Immature natural killer cell (primary cell): ENCODE measurements around the gene SORD. TPM values are rescaled to one million over a fixed set of nuclear protein-coding genes. Genes with fewer than 3 reads are reported as not detected.
A peak's percentile ranks its signal among the peaks of the same experiment; 100 is the strongest.
"Not testable (repeated sequence)": the region's sequence is repeated elsewhere in the genome, so short reads cannot be mapped to it uniquely, and the experiment has no call there.

Experiments used
- DNase-seq, 3 donors: peaks; one replicate each; pipeline ENCODE4 v3.0.0; 2022; ENCODE audit warnings: mixed read lengths in 1 of 3
- H3K27ac Mint-ChIP-seq, 6 donors: one replicate each; pipeline ENCODE4 v1.8.0; 2020; ENCODE audit warnings: mixed read lengths in 6 of 6, mild to moderate bottlenecking in 5 of 6, inconsistent platforms in 4 of 6, moderate library complexity in 3 of 6
- H3K27me3 Mint-ChIP-seq, 3 donors: one replicate each; pipeline ENCODE4 v1.8.0; 2020 to 2021; ENCODE audit warnings: low read depth in 3 of 3, mild to moderate bottlenecking in 3 of 3, mixed read lengths in 3 of 3, moderate library complexity in 3 of 3, inconsistent platforms in 1 of 3
- H3K36me3 Mint-ChIP-seq, 3 donors: one replicate each; pipeline ENCODE4 v1.8.0; 2020; ENCODE audit warnings: mixed read lengths in 3 of 3, inconsistent platforms in 2 of 3, mild to moderate bottlenecking in 2 of 3
- H3K4me1 Mint-ChIP-seq, 2 donors: one replicate each; pipeline ENCODE4 v1.8.0; 2020; ENCODE audit warnings: inconsistent platforms in 2 of 2, mild to moderate bottlenecking in 2 of 2, mixed read lengths in 2 of 2, moderate library complexity in 1 of 2
- H3K4me3 Mint-ChIP-seq, 5 donors: one replicate each; pipeline ENCODE4 v1.8.0; 2020; ENCODE audit warnings: mild to moderate bottlenecking in 5 of 5, mixed read lengths in 5 of 5, inconsistent platforms in 3 of 5, moderate library complexity in 3 of 5
- H3K9me3 Mint-ChIP-seq, 6 donors: one replicate each; pipeline ENCODE4 v1.8.0; 2020; ENCODE audit warnings: mild to moderate bottlenecking in 6 of 6, mixed read lengths in 6 of 6, inconsistent platforms in 4 of 6, moderate library complexity in 3 of 6
- polyA plus RNA-seq, 3 donors: library from polyadenylated mRNA; unstranded; fragments of 300-500 nt; fragmentation: Illumina TruSeq; gene quantifications; one replicate each; pipeline ENCODE4 v1.2.3, GENCODE V29; 2021

The SORD gene
- polyA plus RNA-seq, 3 donors from 2014 or later = 0.84 to 6.1 (median 5.8) TPM

DNA sequence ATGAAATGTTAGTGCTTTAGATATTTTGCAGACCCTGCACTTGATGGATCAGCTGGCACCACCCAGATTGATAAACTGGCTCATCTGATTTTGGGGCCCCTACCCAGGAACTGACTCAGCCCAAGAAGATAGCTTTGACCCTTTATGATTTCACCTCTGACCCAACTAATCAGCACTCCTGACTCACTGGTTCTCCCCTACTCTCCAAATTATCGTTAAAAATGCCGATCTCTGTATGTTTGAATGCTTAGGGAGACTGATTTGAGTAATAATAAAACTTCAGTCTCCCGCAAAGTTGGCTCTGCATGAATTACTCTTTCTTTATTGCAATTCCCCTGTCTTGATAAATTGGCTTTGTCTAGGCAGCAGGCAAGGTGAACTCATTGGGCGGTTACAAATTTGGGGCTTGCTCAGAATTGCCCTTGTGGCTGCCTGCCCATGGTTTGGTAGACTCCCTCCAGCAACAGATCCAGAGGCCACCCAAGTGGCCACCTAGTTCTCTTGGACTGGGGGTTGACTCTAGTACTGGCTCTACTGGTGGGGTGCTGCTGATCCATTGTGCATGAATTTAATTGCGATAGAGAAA lies 18.3 kb upstream of the SORD start:
- not testable (repeated sequence) for DNase-seq, H3K9me3 Mint-ChIP-seq, H3K27me3 Mint-ChIP-seq, H3K4me1 Mint-ChIP-seq, H3K27ac Mint-ChIP-seq, H3K4me3 Mint-ChIP-seq, H3K36me3 Mint-ChIP-seq

DNA sequence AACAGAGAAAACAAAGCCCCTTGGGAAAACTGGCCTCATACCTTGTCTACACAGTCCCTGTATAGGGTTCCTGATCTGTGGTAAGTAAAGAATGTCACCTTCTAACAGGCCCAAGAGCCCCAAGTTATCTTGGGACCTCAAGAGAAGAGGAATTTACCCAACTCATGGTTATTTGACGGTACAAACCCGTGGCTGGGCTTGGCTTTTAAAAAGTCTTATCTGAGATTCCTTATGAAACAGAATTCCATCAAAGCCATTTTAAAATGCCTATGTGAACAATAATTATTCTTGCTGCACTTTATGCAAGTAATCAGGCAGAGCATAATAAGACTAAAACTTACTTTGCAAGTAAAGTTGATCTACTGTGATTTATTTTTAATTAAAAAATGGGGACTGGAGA lies 13.9 kb upstream of the SORD start:
- Mint-ChIP-seq H3K4me1 (no peaks in the 10 kb centered on the region), H3K4me3 (no peak overlapping the region), H3K27me3 (peaks cover 0 to 7% (median 2%) of the 10 kb centered on the region in 3 donors)

DNA sequence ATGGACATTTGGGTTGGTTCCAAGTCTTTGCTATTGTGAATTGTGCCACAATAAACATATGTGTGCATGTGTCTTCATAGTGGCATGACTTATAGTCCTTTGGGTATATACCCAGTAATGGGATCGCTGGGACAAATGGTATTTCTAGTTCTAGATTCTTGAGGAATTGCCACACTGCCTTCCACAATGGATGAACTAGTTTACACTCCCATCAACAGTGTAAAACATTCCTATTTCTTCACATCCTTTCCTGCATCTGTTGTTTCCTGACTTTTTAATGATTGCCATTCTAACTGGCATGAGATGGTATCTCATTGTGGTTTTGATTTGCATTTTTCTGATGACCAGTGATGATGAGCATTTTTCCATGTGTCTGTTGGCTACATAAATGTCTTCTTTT lies 7.9 kb upstream of the SORD start:
- H3K36me3 Mint-ChIP-seq, H3K4me3 Mint-ChIP-seq, DNase-seq, H3K4me1 Mint-ChIP-seq, H3K9me3 Mint-ChIP-seq, H3K27ac Mint-ChIP-seq: not testable (repeated sequence)
- H3K27me3 Mint-ChIP-seq = peaks cover 1 to 25% (median 6%) of the 10 kb centered on the region in 3 donors

More for the DNA sequence above, 13.9 kb upstream of the SORD start:
- no peaks in the 10 kb centered on the region for H3K36me3 Mint-ChIP-seq
- DNase-seq = no peak
- H3K9me3 Mint-ChIP-seq = peaks cover 0 to 2% (median 0%) of the 10 kb centered on the region in 6 donors
- H3K27ac Mint-ChIP-seq = no peak overlapping the region

DNA sequence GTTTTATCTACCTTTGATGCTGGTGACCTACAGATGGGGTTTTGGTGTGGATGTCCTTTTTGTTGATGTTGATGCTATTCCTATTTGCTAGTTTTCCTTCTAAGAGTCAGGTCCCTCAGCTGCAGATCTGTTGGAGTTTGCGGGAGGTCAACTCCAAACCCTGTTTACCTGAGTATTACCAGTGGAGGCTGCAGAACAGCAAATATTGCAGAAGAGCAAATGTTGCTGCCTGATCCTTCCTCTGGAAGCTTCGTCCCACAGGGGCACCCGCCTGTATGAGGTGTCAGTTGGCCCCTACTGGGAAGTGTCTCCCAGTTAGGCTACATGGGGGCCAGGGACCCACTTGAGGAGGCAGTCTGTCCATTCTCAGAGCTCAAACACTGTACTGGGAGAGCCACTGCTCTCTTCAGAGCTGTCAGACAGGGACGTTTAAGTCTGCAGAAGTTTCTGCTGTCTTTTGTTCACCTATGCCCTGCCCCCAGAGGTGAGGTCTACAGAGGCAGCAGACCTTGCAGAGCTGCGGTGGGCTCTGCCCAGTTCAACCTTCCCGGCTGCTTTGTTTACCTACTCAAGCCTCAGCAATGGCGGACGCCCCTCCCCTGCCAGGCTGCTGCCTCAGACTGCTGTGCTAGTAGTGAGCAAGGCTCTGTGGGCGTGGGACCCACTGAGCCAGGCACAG lies 2.6 kb upstream of the SORD start:
- not testable (repeated sequence) for H3K27ac Mint-ChIP-seq, DNase-seq, H3K36me3 Mint-ChIP-seq, H3K4me3 Mint-ChIP-seq, H3K9me3 Mint-ChIP-seq
- peaks cover 1 to 18% (median 4%) of the 10 kb centered on the region in 3 donors for H3K27me3 Mint-ChIP-seq
- peaks cover 9 to 16% of the 10 kb centered on the region in 2 donors for H3K4me1 Mint-ChIP-seq

DNA sequence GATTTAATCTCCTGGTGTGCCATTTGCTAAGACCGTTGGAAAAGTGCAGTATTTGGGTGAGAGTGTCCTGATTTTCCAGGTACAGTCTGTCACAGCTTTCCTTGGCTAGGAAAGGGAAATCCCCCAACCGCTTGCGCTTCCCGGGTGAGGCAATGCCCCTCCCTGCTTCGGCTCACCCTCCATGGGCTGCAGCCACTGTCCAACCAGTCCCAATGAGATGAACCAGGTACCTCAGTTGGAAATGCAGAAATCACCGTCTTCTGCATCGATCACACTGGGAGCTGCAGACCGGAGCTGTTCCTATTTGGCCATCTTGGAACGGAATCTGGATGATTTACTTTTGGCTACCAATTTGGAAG lies 2.1 kb upstream of the SORD start:
- not testable (repeated sequence) for DNase-seq, H3K36me3 Mint-ChIP-seq, H3K4me3 Mint-ChIP-seq, H3K27ac Mint-ChIP-seq, H3K9me3 Mint-ChIP-seq
- Mint-ChIP-seq H3K27me3 (peaks cover 3 to 15% (median 4%) of the 10 kb centered on the region in 3 donors), H3K4me1 (peaks cover 9 to 16% of the 10 kb centered on the region in 2 donors)

- DNase-seq = no peak
- Mint-ChIP-seq H3K9me3 (peaks cover 0 to 2% (median 0%) of the 10 kb centered on the region in 6 donors), H3K4me3 (peak overlapping the region; percentile 39 to 90 (median 40)), H3K27me3 (peaks cover 1 to 11% (median 4%) of the 10 kb centered on the region in 3 donors), H3K36me3 (peaks cover 0 to 3% (median 0%) of the 10 kb centered on the region in 3 donors), H3K27ac (no peak overlapping the region), H3K4me1 (peaks cover 9 to 16% of the 10 kb centered on the region in 2 donors)
These were observed 1.6 kb upstream of the SORD start for GRCh38 chr15:45021348-45021747.

- no peaks in the 10 kb centered on the region for H3K9me3 Mint-ChIP-seq
- no peak for DNase-seq
- peaks cover 0 to 3% (median 1%) of the 10 kb centered on the region in 3 donors for H3K27me3 Mint-ChIP-seq
- peak overlapping the region in 3 of 6 donors; percentile 14 to 92 (median 46) for H3K27ac Mint-ChIP-seq
- H3K36me3 Mint-ChIP-seq = peaks cover 0 to 3% (median 0%) of the 10 kb centered on the region in 3 donors
- peaks cover 9 to 16% of the 10 kb centered on the region in 2 donors for H3K4me1 Mint-ChIP-seq
- peak overlapping the region; percentile 80 to 92 (median 90) for H3K4me3 Mint-ChIP-seq
These were observed 747 bp downstream of the SORD start for GRCh38 chr15:45023659-45024225.

DNA sequence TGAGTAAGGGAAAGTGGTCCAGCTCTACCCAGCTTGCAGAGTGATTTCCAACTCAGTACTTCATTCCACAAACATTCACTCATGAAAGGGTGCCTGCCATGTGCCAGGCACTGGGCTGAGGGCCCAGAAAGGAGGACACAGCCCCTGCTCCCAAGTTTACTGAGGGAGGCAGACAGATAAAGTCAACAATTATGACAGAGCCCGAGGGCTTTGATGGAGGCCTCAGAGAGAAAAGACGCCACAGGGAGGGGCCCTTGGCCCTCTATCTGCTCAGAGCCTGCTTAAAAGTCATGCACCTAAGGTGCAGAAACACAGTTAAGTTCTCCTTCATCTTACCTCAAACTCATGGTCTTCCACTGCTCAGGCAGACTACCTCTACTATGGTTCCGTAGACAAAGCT lies 1.7 kb downstream of the SORD start:
- not testable (repeated sequence) for H3K27me3 Mint-ChIP-seq, H3K4me3 Mint-ChIP-seq, H3K9me3 Mint-ChIP-seq, H3K36me3 Mint-ChIP-seq, DNase-seq
- Mint-ChIP-seq H3K4me1 (peaks cover 9 to 16% of the 10 kb centered on the region in 2 donors), H3K27ac (peak overlapping the region in 1 of 6 donors; percentile 45)

- H3K4me3 Mint-ChIP-seq, H3K36me3 Mint-ChIP-seq, H3K9me3 Mint-ChIP-seq, H3K27me3 Mint-ChIP-seq, H3K27ac Mint-ChIP-seq, DNase-seq: not testable (repeated sequence)
- H3K4me1 Mint-ChIP-seq = peaks cover 9 to 16% of the 10 kb centered on the region in 2 donors
These were observed 2.6 kb downstream of the SORD start for GRCh38 chr15:45025627-45026026.

GRCh38 chr15:45026651-45027190 lies 3.7 kb downstream of the SORD start:
- Mint-ChIP-seq H3K27me3 (peaks cover 0 to 2% (median 1%) of the 10 kb centered on the region in 3 donors), H3K4me1 (peaks cover 9 to 13% of the 10 kb centered on the region in 2 donors), H3K4me3 (no peak overlapping the region), H3K27ac (no peak overlapping the region), H3K36me3 (peaks cover 0 to 9% (median 3%) of the 10 kb centered on the region in 3 donors), H3K9me3 (no peaks in the 10 kb centered on the region)
- no peak for DNase-seq

DNA sequence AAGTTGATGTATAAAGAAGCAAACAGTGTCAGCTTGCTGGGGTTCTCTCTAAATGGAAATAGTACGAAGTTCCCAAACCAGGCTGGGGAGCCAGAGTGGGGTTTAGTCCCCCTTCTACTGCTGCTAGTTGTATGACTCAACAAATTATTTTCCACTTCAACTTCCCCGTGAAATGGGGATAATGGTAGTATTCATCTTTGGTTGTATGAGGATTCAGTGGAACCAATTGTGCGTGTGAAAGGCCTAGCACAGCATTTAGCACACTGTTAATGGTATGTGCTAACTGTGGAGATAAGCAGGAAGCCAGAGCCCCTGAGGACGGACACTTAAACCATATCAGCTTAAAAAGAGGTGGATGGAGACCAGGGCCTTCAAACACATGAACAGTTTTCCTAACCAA lies 4.2 kb downstream of the SORD start:
- Mint-ChIP-seq H3K27me3 (peaks cover 0 to 2% (median 1%) of the 10 kb centered on the region in 3 donors), H3K36me3 (peaks cover 0 to 9% (median 3%) of the 10 kb centered on the region in 3 donors), H3K4me3 (no peak overlapping the region), H3K9me3 (no peaks in the 10 kb centered on the region), H3K4me1 (peaks cover 9 to 12% of the 10 kb centered on the region in 2 donors), H3K27ac (no peak overlapping the region)
- no peak for DNase-seq

- Mint-ChIP-seq H3K27me3 (peaks cover 0 to 2% (median under 1%) of the 10 kb centered on the region in 3 donors), H3K4me3 (no peak overlapping the region), H3K36me3 (peaks cover 0 to 9% (median 3%) of the 10 kb centered on the region in 3 donors), H3K27ac (no peak overlapping the region), H3K9me3 (no peaks in the 10 kb centered on the region), H3K4me1 (peaks cover 5 to 6% of the 10 kb centered on the region in 2 donors)
- no peak for DNase-seq
These were observed 7.7 kb downstream of the SORD start for GRCh38 chr15:45030743-45031142.

DNA sequence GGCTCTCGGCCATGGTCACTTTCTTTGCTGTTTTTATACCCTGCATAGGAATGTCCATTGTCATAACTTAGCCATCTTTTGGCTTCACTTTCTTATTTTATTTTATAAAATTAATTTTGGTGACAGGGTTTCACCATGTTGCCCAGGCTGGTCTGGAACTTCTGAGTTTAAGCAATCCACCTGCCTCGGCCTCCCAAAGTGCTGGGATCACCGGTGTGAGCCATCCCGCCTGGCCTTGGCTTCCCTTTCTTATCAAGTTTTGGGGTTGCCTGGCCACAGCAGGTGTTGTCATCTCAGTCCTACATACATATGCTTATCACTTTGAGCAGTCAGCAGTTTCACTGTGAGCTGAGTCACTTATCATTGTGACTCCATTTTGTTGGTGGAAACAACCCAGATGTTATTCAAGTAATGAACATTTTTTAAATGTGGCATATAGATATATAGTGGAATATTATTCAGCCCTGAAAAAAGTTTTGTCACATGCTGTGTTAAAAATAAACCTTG lies 8.6 kb downstream of the SORD start:
- not testable (repeated sequence) for H3K27ac Mint-ChIP-seq, H3K4me3 Mint-ChIP-seq, H3K36me3 Mint-ChIP-seq, DNase-seq, H3K9me3 Mint-ChIP-seq, H3K27me3 Mint-ChIP-seq
- H3K4me1 Mint-ChIP-seq = peaks cover 10 to 12% of the 10 kb centered on the region in 2 donors

- peaks cover 17 to 18% of the 10 kb centered on the region in 2 donors for H3K4me1 Mint-ChIP-seq
- DNase-seq, H3K27me3 Mint-ChIP-seq, H3K4me3 Mint-ChIP-seq, H3K9me3 Mint-ChIP-seq, H3K36me3 Mint-ChIP-seq, H3K27ac Mint-ChIP-seq: not testable (repeated sequence)
These were observed 9.5 kb downstream of the SORD start for GRCh38 chr15:45032501-45032900.
